GM12878 (cell line): ENCODE data around the gene PHRF1. TPM values are rescaled to one million over a fixed set of nuclear protein-coding genes. Genes with fewer than 3 reads are reported as not detected.
A peak's percentile ranks its signal among the peaks of the same experiment; 100 is the strongest.

Experiments used
- ATAC-seq: fragments of 200-7000 bp; cut with Tn5 transposase; 3 replicates; pipeline ENCODE4 v1.9.1; 2020; ENCODE audit warnings: mild to moderate bottlenecking, moderate library complexity
- BruUV-seq: library from RNA; stranded (reverse); fragments of 400-500 nt; replicated peaks from 2 replicates; lab custom pipeline; 2021; lab: Mats Ljungman, UMichigan
- CTCF ChIA-PET: fragments of 300-600 bp; sonication (Branson Sonifier 250); formaldehyde crosslinking; extraction: SDS; loops from one replicate; lab custom pipeline; 2021; ENCODE audit warnings: inconsistent platforms; lab: Yijun Ruan, JAX
- POLR2A ChIA-PET: fragments of 350-600 bp; formaldehyde crosslinking; extraction: SDS; loops from one replicate; lab custom pipeline; 2021; ENCODE audit warnings: inconsistent platforms; lab: Charles Lee
- RAD21 ChIA-PET: fragments of 300-600 bp; sonication (Branson Sonifier 250); formaldehyde crosslinking; loops from one replicate; lab custom pipeline; 2023; ENCODE audit warnings: antibody characterized with exemption; ENCODE audit not compliant: unreplicated experiment; lab: Charles Lee
- SMC1A ChIA-PET: fragments of 300-600 bp; sonication (Branson Sonifier 250); formaldehyde crosslinking; loops from one replicate; lab custom pipeline; 2023; ENCODE audit not compliant: unreplicated experiment, uncharacterized antibody; lab: Charles Lee
- DNase-seq: peaks from one replicate; pipeline ENCODE4 v3.0.0-alpha.2; 2011; ENCODE audit warnings: low read depth, low spot score
- FAIRE-seq: peaks from 3 replicates; lab custom pipeline; 2011; peaks lifted over from hg19 to GRCh38; lab: Jason Lieb, UNC
- H2AFZ ChIP-seq: 2 replicates; pipeline ENCODE4 v1.6.0; 2011; ENCODE audit warnings: low read depth, low read length, control low read depth; ENCODE audit not compliant: control insufficient read depth
- H3K27ac ChIP-seq: 2 replicates; pipeline ENCODE4 v1.5.1; 2011; ENCODE audit warnings: control low read depth; ENCODE audit not compliant: control insufficient read depth, insufficient read depth
- H3K27me3 ChIP-seq, 2 experiments: replicated peaks in 1 of 2; 2 replicates each; pipeline versions ENCODE4 v1.6.0 to v1.6.1; 2011; ENCODE audit warnings: low read length in 1 of 2; ENCODE audit not compliant: control insufficient read depth in 2 of 2, insufficient read depth in 2 of 2
- H3K36me3 ChIP-seq, 2 experiments: 2 replicates each; pipeline ENCODE4 v1.5.1; 2011; ENCODE audit warnings: low read length in 1 of 2; ENCODE audit not compliant: control insufficient read depth in 2 of 2, insufficient read depth in 2 of 2
- H3K4me1 ChIP-seq: 2 replicates; pipeline ENCODE4 v1.6.1; 2011; ENCODE audit warnings: mild to moderate bottlenecking, low read length, moderate library complexity, mixed read lengths; ENCODE audit not compliant: control insufficient read depth, insufficient read depth
- H3K4me2 ChIP-seq: 2 replicates; pipeline ENCODE4 v1.6.0; 2011; ENCODE audit warnings: control low read depth; ENCODE audit not compliant: control insufficient read depth, insufficient read depth
- H3K4me3 ChIP-seq: fragments of 200-600 bp; sonication (generic); 2 replicates; pipeline ENCODE4 v1.5.1; 2016
- H3K79me2 ChIP-seq: 2 replicates; pipeline ENCODE4 v1.6.0; 2011; ENCODE audit warnings: low read length; ENCODE audit not compliant: control insufficient read depth, insufficient read depth
- H3K9ac ChIP-seq: 2 replicates; pipeline ENCODE4 v1.8.0; 2011; ENCODE audit warnings: low read length, control low read depth, mixed read lengths; ENCODE audit not compliant: control insufficient read depth, insufficient read depth
- H3K9me3 ChIP-seq: replicated peaks from 3 replicates; pipeline ENCODE4 v1.5.1; 2011; ENCODE audit warnings: mild to moderate bottlenecking, low read length; ENCODE audit not compliant: control insufficient read depth, insufficient read depth
- H4K20me1 ChIP-seq: 2 replicates; pipeline ENCODE4 v1.6.0; 2011; ENCODE audit not compliant: control insufficient read depth, insufficient read depth
- ATF3 ChIP-seq: IDR thresholded peaks from 2 replicates; pipeline ENCODE4 v1.6.1; 2011; ENCODE audit warnings: low read depth, mild to moderate bottlenecking, low read length, moderate library complexity, borderline replicate concordance; ENCODE audit errors: extremely low read depth
- CBX5 ChIP-seq: sonication (generic); IDR thresholded peaks from 2 replicates; pipeline ENCODE4 v1.6.1; 2016; ENCODE audit warnings: low read depth, moderate library complexity, mild to moderate bottlenecking, inconsistent platforms
- FOXK2 ChIP-seq: fragments of 450-650 bp; IDR thresholded peaks from 2 replicates; pipeline ENCODE4 v1.6.1; 2017; ENCODE audit warnings: mild to moderate bottlenecking, moderate library complexity
- HSF1 ChIP-seq: fragments of 150-350 bp; IDR thresholded peaks from 2 replicates; pipeline ENCODE4 v1.6.1; 2014; ENCODE audit warnings: mild to moderate bottlenecking, low read depth, low read length
- IKZF1 ChIP-seq: fragments of 450-650 bp; conservative IDR thresholded peaks from 2 replicates; pipeline ENCODE4 v1.6.1; 2017; ENCODE audit warnings: antibody characterized with exemption, mild to moderate bottlenecking
- IRF5 ChIP-seq: fragments of 450-650 bp; IDR thresholded peaks from 2 replicates; pipeline ENCODE4 v1.6.1; 2017; ENCODE audit warnings: borderline replicate concordance
- KDM1A ChIP-seq: fragments of 200-600 bp; sonication (generic); IDR thresholded peaks from 2 replicates; pipeline ENCODE4 v1.6.1; 2016; ENCODE audit warnings: borderline replicate concordance
- MEF2A ChIP-seq: IDR thresholded peaks from 2 replicates; pipeline ENCODE4 v1.6.1; 2011; ENCODE audit warnings: low read depth, mild to moderate bottlenecking, low read length, moderate library complexity; ENCODE audit not compliant: insufficient read depth
- PRDM15 ChIP-seq: fragments of 450-650 bp; formaldehyde crosslinking; IDR thresholded peaks from 2 replicates; pipeline ENCODE4 v1.4.0; 2020; ENCODE audit warnings: mild to moderate bottlenecking, moderate library complexity
- RB1 ChIP-seq: fragments of 450-650 bp; formaldehyde crosslinking; IDR thresholded peaks from 2 replicates; pipeline ENCODE4 v1.6.1; 2017; ENCODE audit warnings: mild to moderate bottlenecking, borderline replicate concordance
- TCF3 ChIP-seq: IDR thresholded peaks from 2 replicates; pipeline ENCODE4 v1.6.1; 2012; ENCODE audit warnings: low read depth, mild to moderate bottlenecking, low read length, borderline replicate concordance; ENCODE audit not compliant: insufficient read depth
- YBX1 ChIP-seq: fragments of 450-650 bp; IDR thresholded peaks from 2 replicates; pipeline ENCODE4 v1.6.1; 2016; ENCODE audit warnings: antibody characterized with exemption
- ZNF384 ChIP-seq: IDR thresholded peaks from 2 replicates; pipeline ENCODE4 v1.6.1; 2012; ENCODE audit warnings: low read depth, mild to moderate bottlenecking, low read length, improper control_type of control experiment, borderline replicate concordance
- WGBS: methylation state at CpG from one replicate; pipeline ENCODE4 v1.1.6; 2016; ENCODE audit warnings: low lambda C conversion rate; ENCODE audit not compliant: insufficient replicate concordance, insufficient coverage; ENCODE audit errors: missing lambda C conversion rate; 5-methylcytosine and 5-hydroxymethylcytosine counted together
- in situ Hi-C: fragments of 300-500 bp; cut with MboI; formaldehyde crosslinking; loops from 9 replicates; pipeline ENCODE4 v1.14.3; 2018; ENCODE audit warnings: mixed read lengths
- intact Hi-C: fragments of 100-400 bp; cut with micrococcal nuclease; formaldehyde crosslinking; loops from one replicate; pipeline ENCODE4 v1.14.2; 2022; ENCODE audit not compliant: unreplicated experiment
- polyA plus RNA-seq, 11 experiments: library from polyadenylated mRNA; depleted of rRNA in 4 of 11; unstranded in 6 of 11; stranded (reverse) in 5 of 11; fragments of >200 nt; fragmentation: Nextera tagmentation in 4 of 11; fragmentation: Illumina TruSeq in 1 of 11; extraction: Ambion mirVana in 4 of 11; extraction: Trizol in 1 of 11; gene quantifications; 1 replicate in 1 of 11; 2 replicates in 10 of 11; pipeline versions ENCODE4 v1.2.1 to v1.2.3, GENCODE V29; 2011 to 2016; ENCODE audit warnings: inconsistent platforms in 2 of 11, missing spikeins in 2 of 11, low read depth in 1 of 11
- total RNA-seq, 4 experiments: library from RNA; depleted of rRNA in 3 of 4; stranded (reverse); fragments of >200 nt in 3 of 4; fragmentation: Illumina TruSeq in 1 of 4; extraction: Trizol in 1 of 4; gene quantifications; 2 replicates each; pipeline versions ENCODE4 v1.2.1 to v1.2.3, GENCODE V29; 2013 to 2021

Gene PHRF1
- total and polyA plus RNA-seq, 10 of the 15 experiments (the other 5 are each of a cell fraction or from before 2014, with no cell fraction given): 0.13 to 43.5 (median 15.1) TPM

- DNase-seq: no peak
- Histone ChIP-seq H3K9ac (peak overlapping the region; percentile 97), H3K4me2 (peak overlapping the region; percentile 62), H3K36me3 (peaks cover 5 to 6% of the 10 kb centered on the region in 2 experiments), H3K27ac (peak overlapping the region; percentile 100), H3K4me1 (peaks cover 16% of the 10 kb centered on the region), H3K27me3 (peaks cover 0 to 3% of the 10 kb centered on the region in 2 experiments; a peak in 2 of 4 replicates), H3K4me3 (peak overlapping the region; percentile 85), H3K79me2 (peaks cover 53% of the 10 kb centered on the region), H4K20me1 (peaks cover 28% of the 10 kb centered on the region), H2AFZ (no peak overlapping the region), H3K9me3 (no peaks in the 10 kb centered on the region)
- intact Hi-C loops (no loop called here), in situ Hi-C loops (no loop called here)
- ChIA-PET CTCF (no interaction called here), POLR2A (interaction anchor here (0.9 to 1.5 kb wide), 3 partner anchors 9 to 144 kb away, joined by 3 to 4 read pairs (median 3); no protein-coding TSS in a partner anchor), RAD21 (no interaction called here), SMC1A (no interaction called here)
- ATAC-seq: no peak
- BruUV-seq: TSS peak; percentile 67
- 47% methylated on average over 6 of the region's 6 CpGs for WGBS
- no peak for FAIRE-seq
- TF ChIP-seq CBX5 (no peak), IRF5 (no peak), MEF2A (no peak), RB1 (no peak), FOXK2 (no peak), KDM1A (no peak), PRDM15 (no peak), IKZF1 (no peak), ZNF384 (no peak), HSF1 (no peak), TCF3 (no peak), YBX1 (no peak), ATF3 (no peak)
Observed at GRCh38 chr11:577611-577894, 1.3 kb downstream of the PHRF1 start.
